SK-N-SH (cell line): ENCODE results near the gene ADGRG3.

Experiments used
- CHD2 ChIP-seq: fragments of 150-350 bp; IDR thresholded peaks from 2 replicates; pipeline ENCODE4 v1.6.1; 2018; ENCODE audit warnings: low read length; ENCODE audit not compliant: partially characterized antibody
- CTCF ChIP-seq: fragments of 200-600 bp; sonication (generic); IDR thresholded peaks from 2 replicates; pipeline ENCODE4 v1.6.1; 2017; ENCODE audit warnings: antibody characterized with exemption, mild to moderate bottlenecking, moderate library complexity
- EP300 ChIP-seq, 2 experiments: IDR thresholded peaks; 2 replicates each; pipeline versions ENCODE4 v1.4.0 to v1.6.1; 2012; ENCODE audit warnings: borderline replicate concordance in 1 of 2, low read depth in 1 of 2, low read length in 1 of 2
- FOSL2 ChIP-seq: IDR thresholded peaks from 2 replicates; pipeline ENCODE4 v1.4.0; 2012; ENCODE audit warnings: low read depth, mild to moderate bottlenecking, moderate library complexity, borderline replicate concordance
- NRF1 ChIP-seq: IDR thresholded peaks from 2 replicates; pipeline ENCODE4 v1.6.1; 2012; ENCODE audit warnings: low read depth, mild to moderate bottlenecking, low read length
- POLR2AphosphoS5 ChIP-seq: IDR thresholded peaks from 2 replicates; pipeline ENCODE4 v1.6.1; 2012; ENCODE audit warnings: low read depth, low read length
- RCOR1 ChIP-seq: fragments of 150-350 bp; IDR thresholded peaks from 2 replicates; pipeline ENCODE4 v1.6.1; 2017; ENCODE audit warnings: antibody characterized with exemption, low read length
- REST ChIP-seq: IDR thresholded peaks from 2 replicates; pipeline ENCODE4 v1.6.1; 2012; ENCODE audit warnings: mild to moderate bottlenecking, low read depth, low read length, moderate library complexity
- RXRA ChIP-seq: IDR thresholded peaks from 2 replicates; pipeline ENCODE4 v1.4.0; 2012; ENCODE audit warnings: low read depth, mild to moderate bottlenecking, borderline replicate concordance
- TAF1 ChIP-seq: IDR thresholded peaks from 2 replicates; pipeline ENCODE4 v1.6.1; 2012; ENCODE audit warnings: low read depth, mild to moderate bottlenecking, low read length, moderate library complexity, borderline replicate concordance
- YY1 ChIP-seq: IDR thresholded peaks from 2 replicates; pipeline ENCODE4 v1.4.0; 2012; ENCODE audit warnings: low read depth, mild to moderate bottlenecking

- TF ChIP-seq RCOR1 (no peak), EP300 (IDR thresholded peaks at IDR 0.05; ENCODE audit: borderline replicate concordance in 1 of 2, low read depth in 1 of 2, low read length in 1 of 2) (no peak), CTCF (no peak), NRF1 (no peak), POLR2AphosphoS5 (no peak), FOSL2 (no peak), YY1 (no peak), TAF1 (no peak), REST (no peak), RXRA (no peak), CHD2 (no peak)
These were observed 37.1 kb downstream of the ADGRG3 start for GRCh38 chr16:57704905-57705852.
